Hepatocyte (in vitro differentiated cells): ENCODE data around the gene BCL3.

Experiments used
- EZH2 ChIP-seq: fragments of 200-600 bp; sonication (generic); IDR thresholded peaks from 2 replicates; pipeline ENCODE4 v1.6.1; 2016; ENCODE audit warnings: antibody characterized with exemption, mild to moderate bottlenecking, borderline replicate concordance
- EZH2phosphoT487 ChIP-seq: fragments of 200-600 bp; sonication (generic); IDR thresholded peaks from one replicate; pipeline ENCODE4 v1.6.1; 2018; ENCODE audit warnings: antibody characterized with exemption, mild to moderate bottlenecking, low read depth, moderate library complexity; ENCODE audit not compliant: unreplicated experiment, severe bottlenecking
- TF ChIP-seq, protein P1 (sequence below): fragments of 200-600 bp; sonication (generic); IDR thresholded peaks from 2 replicates; pipeline ENCODE4 v1.5.1; 2016; ENCODE audit warnings: antibody characterized with exemption, mild to moderate bottlenecking; ENCODE audit not compliant: poor library complexity

- TF ChIP-seq, protein P1, sequence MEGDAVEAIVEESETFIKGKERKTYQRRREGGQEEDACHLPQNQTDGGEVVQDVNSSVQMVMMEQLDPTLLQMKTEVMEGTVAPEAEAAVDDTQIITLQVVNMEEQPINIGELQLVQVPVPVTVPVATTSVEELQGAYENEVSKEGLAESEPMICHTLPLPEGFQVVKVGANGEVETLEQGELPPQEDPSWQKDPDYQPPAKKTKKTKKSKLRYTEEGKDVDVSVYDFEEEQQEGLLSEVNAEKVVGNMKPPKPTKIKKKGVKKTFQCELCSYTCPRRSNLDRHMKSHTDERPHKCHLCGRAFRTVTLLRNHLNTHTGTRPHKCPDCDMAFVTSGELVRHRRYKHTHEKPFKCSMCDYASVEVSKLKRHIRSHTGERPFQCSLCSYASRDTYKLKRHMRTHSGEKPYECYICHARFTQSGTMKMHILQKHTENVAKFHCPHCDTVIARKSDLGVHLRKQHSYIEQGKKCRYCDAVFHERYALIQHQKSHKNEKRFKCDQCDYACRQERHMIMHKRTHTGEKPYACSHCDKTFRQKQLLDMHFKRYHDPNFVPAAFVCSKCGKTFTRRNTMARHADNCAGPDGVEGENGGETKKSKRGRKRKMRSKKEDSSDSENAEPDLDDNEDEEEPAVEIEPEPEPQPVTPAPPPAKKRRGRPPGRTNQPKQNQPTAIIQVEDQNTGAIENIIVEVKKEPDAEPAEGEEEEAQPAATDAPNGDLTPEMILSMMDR, result no peak
- no peak for TF ChIP-seq EZH2phosphoT487
- no peak for TF ChIP-seq EZH2
Measured at GRCh38 chr19:44783545-44783944, 35.0 kb downstream of the BCL3 start.
